C1 segment of cervical spinal cord (tissue), 14 donors: ENCODE results near the gene SPRR2A.
A peak's percentile ranks its signal among the peaks of the same experiment; 100 is the strongest.
"Not testable (repeated sequence)": the region's sequence is repeated elsewhere in the genome, so short reads cannot be mapped to it uniquely, and the experiment has no call there.

Experiments used
- DNase-seq, 14 donors: peaks; one replicate each; lab custom pipeline; 2025; lab: John Stamatoyannopoulos, UW

SPRR2A gene

DNA sequence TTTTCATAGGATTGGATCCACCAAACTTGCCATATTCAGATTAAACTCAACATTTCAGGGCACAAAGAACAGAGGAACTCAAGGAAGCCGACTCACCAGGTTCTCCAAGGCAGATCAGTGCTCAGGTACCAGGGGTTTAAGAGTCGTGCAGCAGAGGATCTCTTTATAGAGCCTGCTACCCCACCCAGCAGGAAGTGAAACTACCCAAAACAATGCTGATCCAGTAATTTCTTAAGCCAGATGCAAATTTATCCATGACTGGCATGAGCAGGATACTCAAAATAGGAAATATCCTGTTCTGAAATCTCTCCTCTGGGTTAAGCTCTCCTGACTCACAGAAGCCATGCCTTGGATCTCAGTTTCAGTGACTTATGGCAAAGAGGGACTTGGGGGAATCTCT, at the start of gene SPRR2A:
Gene SPRR2A (minus strand): TSS at position 138 of the 400 bp plus-strand sequence. CDS start 777 bp downstream, outside the sequence.
- DNase-seq = no peak

DNA sequence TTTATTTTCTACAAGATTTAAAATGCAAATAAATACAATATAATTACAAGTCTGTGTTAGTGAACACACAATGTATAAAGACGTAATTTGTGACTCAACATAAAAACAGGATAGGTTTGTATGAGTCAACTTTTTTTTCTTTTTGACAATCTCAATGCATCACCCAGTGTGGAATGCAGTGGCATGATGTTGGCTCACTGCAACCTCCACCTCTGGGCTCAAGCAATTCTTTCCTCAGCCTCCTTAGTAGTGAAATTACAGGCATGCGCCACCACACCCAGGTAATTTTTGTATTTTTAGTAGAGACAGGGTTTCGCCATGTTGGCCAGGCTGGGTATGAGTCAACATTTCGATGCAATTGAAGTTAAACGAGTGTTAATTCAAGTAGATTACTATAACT, 42.9 kb upstream of the SPRR2A start:
- DNase-seq = no peak

DNA sequence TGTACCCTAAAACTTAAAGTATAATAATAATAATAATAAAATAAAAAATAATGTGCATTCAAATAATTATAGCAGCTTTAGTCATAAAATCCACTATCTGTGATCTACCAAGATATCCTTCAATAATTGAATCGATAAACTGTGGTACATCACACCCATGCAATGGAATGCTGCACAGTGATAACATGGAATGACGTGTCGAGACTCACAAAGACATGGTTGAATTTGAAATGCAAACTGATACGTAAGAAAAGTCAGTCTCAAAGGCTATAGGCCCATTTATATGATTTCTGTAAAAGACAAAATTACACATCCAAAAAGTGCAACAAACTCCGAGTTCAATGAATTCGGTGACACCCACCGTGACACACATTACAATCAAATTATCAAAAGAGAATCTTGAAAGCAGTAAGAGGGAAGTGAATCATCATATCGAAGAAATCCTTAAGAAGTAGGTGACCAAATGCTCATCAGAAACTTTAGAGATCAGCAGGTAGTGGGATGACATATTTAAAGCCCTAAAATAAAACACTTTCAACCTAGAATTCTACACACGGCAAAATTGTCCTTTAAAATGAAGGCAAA, 42.2 kb upstream of the SPRR2A start:
- DNase-seq = no peak

DNA sequence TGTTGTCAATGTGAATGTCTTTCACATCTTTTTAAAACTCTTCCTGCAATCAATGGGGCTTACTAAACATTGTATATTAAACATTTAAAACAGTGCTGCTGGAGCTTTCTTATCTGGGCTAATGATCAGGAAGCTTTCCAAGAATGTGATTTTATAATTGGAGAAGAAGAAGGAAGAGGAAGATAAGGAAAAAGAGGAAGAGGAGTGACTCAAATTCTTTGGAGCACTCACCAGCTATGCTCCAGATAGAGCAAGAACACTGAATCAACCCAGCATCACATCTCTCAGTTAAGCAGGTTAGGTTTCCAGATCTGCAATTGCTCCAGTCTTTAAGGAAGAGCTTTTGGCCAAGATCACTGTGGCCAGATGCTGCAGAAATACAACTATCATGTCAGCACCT, 38.5 kb upstream of the SPRR2A start:
- DNase-seq = no peak

DNA sequence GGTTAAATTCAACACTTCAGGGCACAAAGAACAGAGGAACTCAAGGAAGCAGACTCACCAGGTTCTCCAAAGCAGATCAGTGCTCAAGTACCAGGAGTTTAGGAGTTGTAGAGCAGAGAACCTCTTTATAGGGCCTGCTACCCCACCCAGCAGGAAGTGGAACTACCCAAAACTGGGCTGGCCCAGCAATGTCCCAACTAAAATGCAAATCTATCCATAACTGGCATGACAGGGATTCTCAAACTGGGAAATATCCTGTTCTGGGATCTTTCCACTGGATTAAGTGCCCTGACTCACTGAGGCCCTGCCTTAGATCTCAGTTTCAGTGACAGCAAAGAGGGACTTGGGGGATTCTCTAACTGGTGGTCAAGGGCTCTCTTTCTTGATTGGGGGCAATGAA, 37.1 kb upstream of the SPRR2A start, which contains the start of gene SPRR2E:
Gene SPRR2E (minus strand): TSS at position 101 of the 400 bp plus-strand sequence. CDS start 775 bp downstream, outside the sequence.
- DNase-seq = no peak

DNA sequence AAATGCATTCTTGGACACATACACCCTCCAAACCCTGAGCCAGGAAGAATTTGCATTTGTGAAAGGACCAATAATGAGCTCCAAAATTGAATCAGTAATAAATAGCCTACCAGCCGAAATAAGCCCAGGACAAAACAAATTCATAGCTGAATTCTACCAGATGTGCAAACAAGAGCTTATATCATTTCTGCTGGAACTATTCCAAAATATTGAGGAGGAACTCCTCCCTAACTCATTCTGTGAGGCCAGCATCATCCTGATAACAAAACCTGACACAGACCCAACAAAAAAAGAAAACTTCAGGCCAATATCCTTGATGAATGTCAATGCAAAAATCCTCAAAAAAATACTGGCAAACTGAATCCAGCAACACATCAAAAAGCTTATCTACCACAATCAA, 30.3 kb upstream of the SPRR2A start:
- DNase-seq = no peak

DNA sequence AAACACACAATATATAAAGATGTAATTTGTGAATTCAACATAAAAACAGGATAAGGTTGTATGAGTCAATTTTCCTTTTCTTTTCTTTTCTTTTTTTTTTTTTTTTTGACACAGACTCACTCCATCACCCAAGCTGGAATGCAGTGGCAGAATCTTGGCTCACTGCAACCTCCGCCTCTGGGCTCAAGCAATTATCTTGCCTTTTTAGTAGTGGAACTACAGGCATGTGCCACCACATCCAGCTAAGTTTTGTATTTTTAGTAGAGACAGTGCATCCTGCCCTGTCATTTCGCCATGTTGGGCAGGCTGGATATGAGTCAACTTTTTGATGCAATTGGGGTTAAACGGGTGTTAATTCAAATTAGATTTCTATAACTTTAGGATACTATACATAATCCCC, 24.4 kb upstream of the SPRR2A start:
- DNase-seq = no peak

DNA sequence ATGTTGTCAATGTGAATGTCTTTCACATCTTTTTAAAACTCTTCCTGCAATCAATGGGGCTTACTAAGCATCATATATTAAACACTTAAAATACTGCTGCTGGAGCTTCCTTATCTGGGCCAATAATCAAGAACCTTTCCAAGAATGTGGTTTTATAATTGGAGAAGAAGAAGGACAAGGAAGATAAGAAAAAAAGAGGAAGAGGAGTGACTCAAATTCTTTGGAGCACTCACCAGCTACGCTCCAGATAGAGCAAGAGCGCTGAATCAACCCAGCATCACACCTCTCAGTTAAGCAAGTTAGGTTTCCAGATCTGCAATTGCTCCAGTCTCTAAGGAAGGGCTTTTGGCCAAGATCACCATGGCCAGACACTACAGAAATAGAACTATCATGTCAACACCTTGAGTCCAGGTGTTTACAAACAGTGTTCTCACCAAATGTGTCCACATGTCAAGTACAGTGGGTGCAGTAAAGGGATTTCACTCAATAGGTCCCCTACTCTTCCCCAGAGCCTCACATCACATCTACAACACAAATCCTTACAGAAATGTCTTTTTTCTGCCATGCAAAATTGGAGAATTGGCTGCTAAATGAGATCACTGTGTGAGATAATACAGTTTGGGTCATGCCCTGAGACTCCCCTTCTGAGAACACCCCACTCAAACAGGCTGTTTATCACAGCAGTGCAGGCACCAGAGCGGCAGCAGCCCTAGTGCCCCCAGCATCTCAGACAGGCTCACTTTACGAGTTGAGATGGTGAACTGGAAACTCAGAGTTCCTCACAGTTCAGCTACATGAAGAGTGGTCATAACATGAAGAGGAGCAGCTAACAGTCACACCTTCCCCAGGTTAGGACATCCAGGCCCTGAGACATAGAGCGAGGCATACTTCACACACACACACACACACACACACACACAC, 15.8 kb upstream of the SPRR2A start:
- no peak for DNase-seq

DNA sequence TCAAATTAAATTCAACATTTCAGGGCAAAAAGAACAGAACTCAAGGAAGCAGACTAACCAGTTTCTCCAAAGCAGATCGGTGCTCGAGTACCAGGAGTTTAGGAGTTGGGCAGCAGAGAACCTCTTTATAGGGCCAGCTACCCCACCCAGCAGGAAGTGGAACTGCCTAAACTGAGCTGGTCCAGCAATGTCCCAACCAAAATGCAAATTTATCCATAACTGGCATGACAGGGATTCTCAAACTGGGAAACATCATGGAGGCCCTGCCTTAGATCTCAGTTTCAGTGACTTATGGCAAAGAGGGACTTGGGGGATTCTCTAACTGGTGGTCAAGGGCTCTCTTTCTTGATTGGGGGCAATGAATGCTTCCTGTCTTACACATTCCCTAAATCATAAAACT, 14.2 kb upstream of the SPRR2A start, which contains the start of gene SPRR2B:
Gene SPRR2B (minus strand): TSS at position 101 of the 400 bp plus-strand sequence. CDS start 772 bp downstream, outside the sequence.
- no peak for DNase-seq

DNA sequence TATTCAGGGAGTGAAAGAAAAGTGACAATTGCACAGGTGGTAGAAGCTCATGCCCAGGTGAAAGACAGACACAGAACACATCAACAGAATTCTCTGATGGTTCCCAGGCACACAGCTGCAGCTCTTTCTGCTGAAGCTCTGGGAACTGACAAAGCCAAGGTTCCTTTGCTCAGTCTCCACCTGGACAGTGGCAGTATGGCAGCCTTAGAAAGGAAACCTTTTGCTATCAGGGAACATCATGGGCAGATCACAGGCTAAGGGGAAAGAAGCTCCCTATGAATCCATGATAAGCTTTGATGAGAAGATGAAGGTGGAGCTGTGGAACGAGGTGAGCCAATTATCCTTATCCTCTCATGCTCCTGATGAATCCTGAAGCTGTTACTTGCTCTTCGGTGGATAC, 12.9 kb upstream of the SPRR2A start:
- DNase-seq = no peak

DNA sequence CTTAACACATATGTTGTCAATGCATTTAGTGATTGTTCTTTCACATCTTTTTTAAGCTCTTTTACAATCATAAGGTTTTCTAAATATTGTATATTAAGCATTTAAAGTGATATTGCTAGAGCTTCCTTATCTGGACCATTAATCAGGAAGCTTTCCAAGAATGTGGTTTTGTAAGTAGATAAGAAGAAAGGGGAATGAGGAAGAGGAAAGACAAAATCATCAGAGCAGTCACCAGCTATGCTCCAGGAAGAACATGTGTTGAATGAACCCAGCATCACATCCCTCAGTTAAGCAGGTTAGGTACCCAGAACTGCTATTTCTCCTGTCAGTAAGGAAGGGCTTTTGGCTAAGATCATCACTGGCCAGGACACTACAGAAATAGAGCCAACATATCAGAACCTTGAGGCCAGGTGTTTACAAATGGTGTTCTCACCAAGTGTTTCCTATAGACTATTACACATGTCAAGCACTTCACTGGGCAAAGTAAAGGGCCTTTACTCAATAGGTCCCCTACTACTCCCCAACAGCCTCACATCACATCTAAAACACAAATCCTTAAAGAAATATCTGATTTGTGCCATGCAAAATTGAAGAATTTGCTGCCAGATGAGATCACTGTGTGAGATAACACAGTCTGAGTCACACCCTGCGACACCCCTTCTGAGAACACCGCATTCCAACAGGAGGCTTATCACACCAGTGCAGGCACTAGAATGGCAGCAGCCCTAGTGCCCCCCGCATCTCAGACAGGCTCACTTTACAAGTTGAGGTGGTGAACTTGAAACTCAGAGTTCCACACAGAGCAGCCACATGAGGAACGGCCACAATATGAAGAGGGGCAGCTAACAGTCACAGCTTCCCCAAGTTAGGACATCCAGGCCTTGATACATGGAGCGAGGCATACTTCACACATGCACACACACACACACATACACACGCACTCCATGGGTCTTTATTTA, 1.8 kb upstream of the SPRR2A start:
- no peak for DNase-seq

DNA sequence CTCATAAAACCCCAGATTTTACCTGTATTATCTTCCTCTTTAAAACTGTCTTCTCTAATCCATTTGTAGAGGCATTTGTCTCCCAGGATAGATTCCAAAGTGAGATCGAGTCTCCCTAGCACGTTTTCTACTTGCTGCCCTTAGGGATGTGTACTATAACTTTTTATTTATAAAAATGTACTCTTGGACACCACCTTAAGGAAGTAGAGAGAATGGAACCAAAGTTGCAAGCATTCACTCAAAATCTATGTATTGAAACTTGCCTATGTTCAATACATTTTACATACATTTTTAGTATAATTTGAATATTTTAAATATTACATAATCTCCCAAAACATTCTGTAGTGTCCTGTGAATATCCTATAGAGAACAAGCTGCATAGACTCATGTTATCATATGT, 842 bp upstream of the SPRR2A start:
- DNase-seq = no peak

DNA sequence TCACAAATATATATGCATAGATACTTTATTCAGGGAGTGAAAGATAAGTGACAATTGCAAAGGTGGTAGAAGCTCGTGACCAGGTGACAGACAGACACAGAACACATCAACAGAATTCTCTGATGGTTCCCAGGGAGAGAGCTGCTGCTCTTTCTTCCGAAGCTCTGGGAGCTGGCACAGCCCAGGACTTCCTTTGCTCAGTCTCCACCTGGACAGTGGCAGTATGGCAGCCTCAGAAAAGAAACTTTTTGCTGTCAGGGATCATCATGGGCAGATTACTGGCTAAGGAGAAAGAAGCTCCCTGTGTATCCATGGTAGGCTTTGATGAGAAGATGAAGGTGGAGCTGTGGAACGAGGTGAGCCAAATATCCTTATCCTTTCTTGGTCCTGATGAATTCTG, 1.2 kb downstream of the SPRR2A start:
- DNase-seq = not testable (repeated sequence)

DNA sequence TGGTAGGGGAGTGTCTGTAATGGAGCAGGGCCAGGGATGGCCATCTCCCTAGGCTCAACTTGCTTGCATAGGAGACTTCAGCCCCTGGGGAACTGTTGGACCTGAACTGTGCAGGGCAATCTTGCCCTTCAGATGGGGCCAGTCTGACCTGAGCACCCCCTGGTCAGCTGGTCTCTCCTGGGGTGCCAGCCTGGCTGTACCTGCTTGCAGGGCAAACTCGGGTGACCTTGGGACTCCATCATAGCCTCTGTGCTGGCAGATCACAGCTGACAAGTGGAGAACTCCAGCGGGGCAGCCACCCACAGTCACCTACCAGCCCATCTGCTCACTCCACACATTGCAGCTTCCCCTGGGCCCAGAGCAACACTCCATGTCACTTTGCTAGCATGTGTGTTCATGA, 8.1 kb downstream of the SPRR2A start:
- no peak for DNase-seq

DNA sequence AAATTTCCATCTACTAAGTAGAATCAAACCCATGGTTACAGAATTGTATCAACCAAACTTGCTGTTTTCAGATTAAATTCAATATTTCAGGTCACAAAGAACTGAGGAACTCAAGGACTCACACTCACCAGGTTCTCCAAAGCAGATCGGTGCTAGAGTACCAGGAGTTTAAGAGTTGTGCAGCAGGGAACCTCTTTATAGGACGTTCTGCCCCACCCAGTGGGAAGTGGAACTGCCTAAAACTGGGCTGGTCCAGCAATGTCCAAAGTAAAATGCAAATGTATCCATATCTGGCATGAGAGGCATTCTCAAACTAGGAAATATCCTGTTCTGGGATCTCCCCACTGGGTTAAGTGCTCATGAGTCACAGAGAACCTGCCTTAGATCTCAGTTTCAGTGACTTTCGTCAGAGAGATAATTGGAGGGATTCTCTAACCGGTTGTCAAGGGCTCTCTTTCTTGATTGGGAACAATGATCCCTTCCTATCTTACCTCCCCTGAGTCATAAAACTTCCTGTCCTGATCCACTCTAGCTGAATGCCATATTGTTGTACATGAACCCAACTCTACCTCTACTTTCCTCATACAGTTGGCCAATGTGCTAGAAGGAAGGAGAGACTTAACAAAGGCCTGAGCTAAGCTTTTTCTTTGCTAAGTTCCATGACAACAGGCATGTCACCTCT, 16.2 kb downstream of the SPRR2A start, which contains the start of gene SPRR2D:
Gene SPRR2D (minus strand): TSS at position 171 of the 682 bp plus-strand sequence. CDS start 774 bp downstream, outside the sequence.
- DNase-seq = no peak

DNA sequence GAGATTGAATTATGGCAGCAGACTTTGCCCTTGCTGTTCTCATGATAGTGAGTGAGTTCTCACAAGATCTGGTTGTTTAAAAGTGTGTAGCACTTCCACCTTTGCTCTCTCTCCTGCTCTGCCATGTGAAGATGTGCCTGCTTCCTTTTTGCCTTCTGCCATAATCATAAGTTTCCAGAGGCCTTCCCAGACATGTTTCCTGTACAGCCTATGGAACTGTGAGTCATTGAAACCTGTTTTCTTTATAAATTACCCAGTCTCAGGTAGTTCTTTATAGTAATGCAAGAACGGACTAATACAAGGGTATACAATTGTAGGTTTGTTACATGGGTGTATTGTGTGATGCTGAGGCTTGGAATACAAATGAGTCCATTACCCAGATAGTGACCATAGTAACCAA, 22.1 kb downstream of the SPRR2A start:
- DNase-seq = no peak

DNA sequence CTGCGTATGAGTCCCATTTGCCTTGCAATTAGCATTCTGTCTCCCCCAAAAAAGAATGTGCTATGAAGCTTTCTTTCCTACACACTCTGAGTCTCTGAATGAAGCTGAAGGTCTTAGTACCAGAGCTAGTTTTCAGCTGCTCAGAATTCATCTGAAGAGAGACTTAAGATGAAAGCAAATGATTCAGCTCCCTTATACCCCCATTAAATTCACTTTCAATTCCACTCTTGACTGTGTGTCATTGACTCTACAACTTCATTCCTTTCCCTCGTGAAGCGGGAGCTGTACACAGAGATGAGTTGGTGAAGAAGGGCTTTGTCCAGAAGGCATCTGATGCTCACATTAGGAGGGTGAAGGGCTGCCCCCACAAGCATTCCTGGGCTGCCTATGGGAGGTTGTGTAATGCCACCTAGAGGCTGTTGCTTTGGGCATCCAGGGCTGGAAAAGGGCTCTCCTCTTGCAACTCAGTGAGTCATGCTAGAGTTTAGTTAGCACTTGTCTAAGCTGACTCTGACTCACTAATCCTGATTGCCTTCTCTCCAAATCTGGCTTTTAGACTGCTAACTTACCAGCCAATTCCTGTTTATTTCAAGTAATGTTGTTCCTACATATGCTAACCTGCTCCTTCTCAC, 24.5 kb downstream of the SPRR2A start:
- peak in 3 of 14 donors; percentile 0 to 31 (median 2) for DNase-seq

DNA sequence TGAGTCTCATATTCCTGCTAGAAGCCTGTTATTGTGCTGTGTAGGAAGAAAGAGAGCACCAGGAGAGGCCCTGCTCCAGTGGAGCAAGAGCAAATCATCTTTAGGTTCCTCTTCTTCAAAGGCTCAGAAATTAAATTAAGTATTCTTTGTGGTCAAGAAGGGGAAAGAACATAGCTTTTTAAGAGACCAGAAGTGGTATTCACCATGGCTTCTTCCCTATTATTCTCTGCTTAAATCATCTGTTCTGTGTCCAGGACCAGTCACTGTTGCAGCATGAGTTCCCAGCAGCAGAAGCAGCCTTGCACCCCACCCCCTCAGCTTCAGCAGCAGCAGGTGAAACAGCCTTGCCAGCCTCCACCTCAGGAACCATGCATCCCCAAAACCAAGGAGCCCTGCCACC, 25.2 kb downstream of the SPRR2A start:
- DNase-seq = no peak

DNA sequence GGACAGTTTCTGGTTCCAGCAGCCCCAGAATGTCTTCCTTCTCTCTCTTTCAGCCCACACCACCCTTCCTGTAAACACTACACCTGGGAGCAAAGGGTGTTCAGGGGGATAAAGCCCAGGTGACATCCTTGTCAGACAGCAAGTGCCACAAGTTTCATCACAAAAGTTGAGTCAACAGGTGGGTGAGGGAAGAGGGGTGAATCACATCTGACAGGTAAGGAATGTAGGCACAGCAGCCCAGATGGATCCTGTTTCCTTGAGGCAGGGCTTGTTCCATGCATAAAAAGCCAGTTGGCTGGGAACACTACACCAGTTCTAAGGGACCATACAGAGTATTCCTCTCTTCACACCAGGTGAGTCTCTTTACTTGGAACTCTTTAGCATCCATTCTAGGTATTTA, 26.4 kb downstream of the SPRR2A start, which contains the start of gene SPRR1B:
Gene SPRR1B (plus strand): TSS at position 309 of the 400 bp plus-strand sequence. CDS start 1,143 bp downstream, outside the sequence.
- DNase-seq = no peak

DNA sequence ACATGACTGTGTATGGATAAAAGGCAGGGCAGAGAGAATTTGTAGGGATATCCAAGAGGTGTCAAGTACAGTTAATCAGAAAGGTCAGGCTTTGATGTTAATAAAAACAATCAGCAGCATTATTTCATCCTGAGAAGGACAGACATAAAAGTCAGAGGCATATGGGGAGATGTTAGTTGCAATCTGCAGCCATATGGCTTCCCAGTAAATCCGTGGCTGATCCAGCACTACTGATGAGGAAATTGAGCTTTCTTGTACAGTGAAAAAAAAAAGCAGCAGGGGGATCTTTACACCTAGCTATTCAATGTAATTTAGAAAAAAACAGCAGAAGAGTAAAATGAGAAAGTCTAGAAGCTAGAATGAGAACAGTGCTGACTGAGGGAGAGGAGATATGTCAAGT, 28.5 kb downstream of the SPRR2A start:
- DNase-seq = no peak
